Panc1 (cell line): ENCODE results near the gene ZNF771. TPM values are rescaled to one million over a fixed set of nuclear protein-coding genes. Genes with fewer than 3 reads are reported as not detected.

Experiments used
- ATAC-seq: fragments of 200-7000 bp; cut with Tn5 transposase; 2 replicates; pipeline ENCODE4 v1.9.1; 2020; ENCODE audit warnings: mild to moderate bottlenecking, moderate library complexity
- BruUV-seq: library from RNA; stranded (reverse); fragments of 400-500 nt; replicated peaks from 2 replicates; lab custom pipeline; 2021; lab: Mats Ljungman, UMichigan
- CTCF ChIA-PET: fragments of 300-600 bp; sonication (Branson Sonifier 250); formaldehyde crosslinking; loops from one replicate; lab custom pipeline; 2022; ENCODE audit warnings: antibody characterized with exemption; lab: Charles Lee
- POLR2A ChIA-PET: fragments of 300-600 bp; sonication (Branson Sonifier 250); formaldehyde crosslinking; loops from one replicate; lab custom pipeline; 2022; ENCODE audit warnings: antibody characterized with exemption; lab: Charles Lee
- DNase-seq: peaks from one replicate; pipeline ENCODE4 v3.0.0-alpha.2; 2010; ENCODE audit warnings: low read depth, low spot score
- H3K27ac ChIP-seq: 2 replicates; pipeline ENCODE4 v1.5.1; 2011; ENCODE audit warnings: mild to moderate bottlenecking, low read length, inconsistent platforms
- H3K27me3 ChIP-seq: fragments of 200-500 bp; sonication (Bioruptor generic); 2 replicates; pipeline ENCODE4 v1.6.0; 2014; ENCODE audit warnings: low read length, inconsistent platforms; ENCODE audit not compliant: control insufficient read depth, insufficient read depth
- H3K36me3 ChIP-seq: fragments of 200-500 bp; sonication (Bioruptor generic); 2 replicates; pipeline ENCODE4 v1.5.1; 2014; ENCODE audit warnings: inconsistent platforms, mild to moderate bottlenecking, low read length, moderate library complexity; ENCODE audit not compliant: control insufficient read depth, insufficient read depth
- H3K4me1 ChIP-seq: 2 replicates; pipeline ENCODE4 v1.5.1; 2011; ENCODE audit warnings: inconsistent platforms, mild to moderate bottlenecking, low read length, moderate library complexity; ENCODE audit not compliant: control insufficient read depth, insufficient read depth
- H3K4me3 ChIP-seq, 2 experiments: 2 replicates each; pipeline ENCODE4 v1.5.1; 2011 to 2012; ENCODE audit warnings: low read depth in 2 of 2, low read length in 2 of 2, mild to moderate bottlenecking in 2 of 2, inconsistent platforms in 1 of 2, moderate library complexity in 1 of 2
- H3K9me3 ChIP-seq: fragments of 200-500 bp; sonication (Bioruptor generic); 2 replicates; pipeline ENCODE4 v1.5.1; 2014; ENCODE audit warnings: low read depth, mild to moderate bottlenecking, inconsistent platforms, low read length, moderate library complexity; ENCODE audit not compliant: control insufficient read depth, insufficient read depth
- POLR2AphosphoS5 ChIP-seq: IDR thresholded peaks from 2 replicates; pipeline ENCODE4 v1.6.1; 2012; ENCODE audit warnings: mild to moderate bottlenecking, low read depth, low read length, moderate library complexity
- SIN3A ChIP-seq: IDR thresholded peaks from 2 replicates; pipeline ENCODE4 v1.6.1; 2012; ENCODE audit warnings: low read depth, mild to moderate bottlenecking, low read length, moderate library complexity, borderline replicate concordance; ENCODE audit not compliant: insufficient read depth
- TCF7L2 ChIP-seq: IDR thresholded peaks from 2 replicates; pipeline ENCODE4 v1.6.1; 2011; ENCODE audit warnings: mild to moderate bottlenecking, low read depth, low read length, inconsistent platforms
- in situ Hi-C: cut with HindIII; loops from 2 replicates; pipeline ENCODE4 v1.10.0; 2016; ENCODE audit warnings: low sequenced_read_pairs, low pct_unique_long_range_greater_than_20kb
- intact Hi-C: fragments of 100-400 bp; cut with micrococcal nuclease; formaldehyde crosslinking; loops from one replicate; pipeline ENCODE4 v1.10.0; 2022; ENCODE audit not compliant: unreplicated experiment
- total RNA-seq: library from RNA; stranded (reverse); gene quantifications from one replicate; pipeline ENCODE4 v1.2.1, GENCODE V29; 2021; ENCODE audit not compliant: unreplicated experiment
- TF ChIP-seq, protein P1 (sequence below), 2 experiments: IDR thresholded peaks; 2 replicates each; pipeline ENCODE4 v1.6.1; 2011 to 2012; ENCODE audit warnings: low read depth in 2 of 2, control low read depth in 1 of 2, low read length in 1 of 2, mild to moderate bottlenecking in 1 of 2, moderate library complexity in 1 of 2; ENCODE audit not compliant: insufficient read depth in 1 of 2
- TF ChIP-seq, protein P2 (sequence below): fragments of 450-650 bp; IDR thresholded peaks from 2 replicates; pipeline ENCODE4 v1.5.1; 2017; ENCODE audit warnings: mild to moderate bottlenecking

The ZNF771 gene
- total RNA-seq, 1 experiment from 2014 or later, result 14.4 TPM

GRCh38 chr16:30358577-30358936, 48.8 kb upstream of the ZNF771 start:
- in situ Hi-C loops, result no loop called here
- TF ChIP-seq SIN3A (no peak), TCF7L2 (no peak), POLR2AphosphoS5 (no peak)
- TF ChIP-seq, protein P1, sequence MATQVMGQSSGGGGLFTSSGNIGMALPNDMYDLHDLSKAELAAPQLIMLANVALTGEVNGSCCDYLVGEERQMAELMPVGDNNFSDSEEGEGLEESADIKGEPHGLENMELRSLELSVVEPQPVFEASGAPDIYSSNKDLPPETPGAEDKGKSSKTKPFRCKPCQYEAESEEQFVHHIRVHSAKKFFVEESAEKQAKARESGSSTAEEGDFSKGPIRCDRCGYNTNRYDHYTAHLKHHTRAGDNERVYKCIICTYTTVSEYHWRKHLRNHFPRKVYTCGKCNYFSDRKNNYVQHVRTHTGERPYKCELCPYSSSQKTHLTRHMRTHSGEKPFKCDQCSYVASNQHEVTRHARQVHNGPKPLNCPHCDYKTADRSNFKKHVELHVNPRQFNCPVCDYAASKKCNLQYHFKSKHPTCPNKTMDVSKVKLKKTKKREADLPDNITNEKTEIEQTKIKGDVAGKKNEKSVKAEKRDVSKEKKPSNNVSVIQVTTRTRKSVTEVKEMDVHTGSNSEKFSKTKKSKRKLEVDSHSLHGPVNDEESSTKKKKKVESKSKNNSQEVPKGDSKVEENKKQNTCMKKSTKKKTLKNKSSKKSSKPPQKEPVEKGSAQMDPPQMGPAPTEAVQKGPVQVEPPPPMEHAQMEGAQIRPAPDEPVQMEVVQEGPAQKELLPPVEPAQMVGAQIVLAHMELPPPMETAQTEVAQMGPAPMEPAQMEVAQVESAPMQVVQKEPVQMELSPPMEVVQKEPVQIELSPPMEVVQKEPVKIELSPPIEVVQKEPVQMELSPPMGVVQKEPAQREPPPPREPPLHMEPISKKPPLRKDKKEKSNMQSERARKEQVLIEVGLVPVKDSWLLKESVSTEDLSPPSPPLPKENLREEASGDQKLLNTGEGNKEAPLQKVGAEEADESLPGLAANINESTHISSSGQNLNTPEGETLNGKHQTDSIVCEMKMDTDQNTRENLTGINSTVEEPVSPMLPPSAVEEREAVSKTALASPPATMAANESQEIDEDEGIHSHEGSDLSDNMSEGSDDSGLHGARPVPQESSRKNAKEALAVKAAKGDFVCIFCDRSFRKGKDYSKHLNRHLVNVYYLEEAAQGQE (IDR thresholded peaks at IDR 0.05; ENCODE audit: insufficient read depth in 1 of 2, low read depth in 2 of 2, low read length in 1 of 2), result no peak
- TF ChIP-seq, protein P2, sequence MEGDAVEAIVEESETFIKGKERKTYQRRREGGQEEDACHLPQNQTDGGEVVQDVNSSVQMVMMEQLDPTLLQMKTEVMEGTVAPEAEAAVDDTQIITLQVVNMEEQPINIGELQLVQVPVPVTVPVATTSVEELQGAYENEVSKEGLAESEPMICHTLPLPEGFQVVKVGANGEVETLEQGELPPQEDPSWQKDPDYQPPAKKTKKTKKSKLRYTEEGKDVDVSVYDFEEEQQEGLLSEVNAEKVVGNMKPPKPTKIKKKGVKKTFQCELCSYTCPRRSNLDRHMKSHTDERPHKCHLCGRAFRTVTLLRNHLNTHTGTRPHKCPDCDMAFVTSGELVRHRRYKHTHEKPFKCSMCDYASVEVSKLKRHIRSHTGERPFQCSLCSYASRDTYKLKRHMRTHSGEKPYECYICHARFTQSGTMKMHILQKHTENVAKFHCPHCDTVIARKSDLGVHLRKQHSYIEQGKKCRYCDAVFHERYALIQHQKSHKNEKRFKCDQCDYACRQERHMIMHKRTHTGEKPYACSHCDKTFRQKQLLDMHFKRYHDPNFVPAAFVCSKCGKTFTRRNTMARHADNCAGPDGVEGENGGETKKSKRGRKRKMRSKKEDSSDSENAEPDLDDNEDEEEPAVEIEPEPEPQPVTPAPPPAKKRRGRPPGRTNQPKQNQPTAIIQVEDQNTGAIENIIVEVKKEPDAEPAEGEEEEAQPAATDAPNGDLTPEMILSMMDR, result no peak
- H3K4me1 ChIP-seq, result peaks cover 28% of the 10 kb centered on the region

GRCh38 chr16:30358990-30359870, 48.2 kb upstream of the ZNF771 start:
- H3K27me3 ChIP-seq, result no peaks in the 10 kb centered on the region
- H3K9me3 ChIP-seq, result no peaks in the 10 kb centered on the region
- peaks cover 21% of the 10 kb centered on the region for H3K4me1 ChIP-seq
- no peak for TF ChIP-seq SIN3A
- TF ChIP-seq TCF7L2, result no peak
- no peak for TF ChIP-seq POLR2AphosphoS5
- TF ChIP-seq, protein P2, result no peak
- no peak overlapping the region for H3K4me3 ChIP-seq
- DNase-seq (no peak), ATAC-seq (no peak)
- H3K27ac ChIP-seq, result no peak overlapping the region
- no TSS peak for BruUV-seq
- POLR2A ChIA-PET, result no interaction called here
- in situ Hi-C loops, result no loop called here
- intact Hi-C loops, result no loop called here
- H3K36me3 ChIP-seq, result no peaks in the 10 kb centered on the region; the same call in 1 of the 2 replicates
- CTCF ChIA-PET, result interaction anchor here (1.1 kb wide), 1 partner anchor 50 kb away, joined by 3 read pairs; no protein-coding TSS in a partner anchor

More at GRCh38 chr16:30358577-30358936, 48.8 kb upstream of the ZNF771 start:
- no peaks in the 10 kb centered on the region for H3K27me3 ChIP-seq
- DNase-seq (no peak), ATAC-seq (no peak)
- H3K36me3 ChIP-seq, result no peaks in the 10 kb centered on the region; the same call in 1 of the 2 replicates
- H3K27ac ChIP-seq, result no peak overlapping the region
- intact Hi-C loops, result no loop called here
- no peaks in the 10 kb centered on the region for H3K9me3 ChIP-seq
- ChIA-PET POLR2A (no interaction called here), CTCF (interaction anchor here (1.1 kb wide), 1 partner anchor 51 kb away, joined by 3 read pairs; no protein-coding TSS in a partner anchor)
- BruUV-seq, result no TSS peak
- H3K4me3 ChIP-seq, result no peak overlapping the region
